Measurements from ENCODE around the gene OGN.

Gene OGN

DNA sequence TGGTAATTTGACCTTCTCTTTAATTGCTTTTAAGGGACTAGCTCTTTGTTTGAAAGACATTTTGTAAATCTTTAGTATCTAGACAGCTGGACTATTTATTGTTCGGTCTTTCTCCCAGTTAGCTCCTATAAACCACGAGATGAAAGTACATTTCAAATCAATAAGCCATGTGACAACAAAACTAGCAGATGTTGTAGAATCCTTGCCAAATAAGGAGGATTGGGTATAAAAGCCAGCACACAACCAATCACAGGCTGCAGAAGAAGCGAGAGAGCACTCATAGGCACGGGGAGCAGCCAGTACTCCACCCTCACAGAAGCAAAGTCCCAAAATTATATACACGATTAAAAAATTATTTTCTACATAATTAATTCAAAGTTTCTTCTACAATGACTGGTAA is 28.0 kb upstream of the OGN start:
- Histone ChIP-seq H3K23ac (ENCODE audit: low read length) (no peak overlapping the region), H3K9ac (ENCODE audit: low read length) (no peak overlapping the region), H2AK5ac (ENCODE audit: low read length) (no peak overlapping the region), H3K4ac (ENCODE audit: low read depth, low read length) (no peak overlapping the region), H3K14ac (ENCODE audit: low read length) (no peak overlapping the region), H3K4me1 (ENCODE audit: control insufficient read depth in 1 of 2, insufficient read depth in 2 of 2, low read length in 2 of 2) (no peaks in the 10 kb centered on the region), H3K9me3 (ENCODE audit: insufficient read depth, low read depth, low read length) (no peaks in the 10 kb centered on the region), H4K91ac (ENCODE audit: low read depth, low read length) (no peak overlapping the region), H2BK120ac (ENCODE audit: insufficient read depth, low read length, poor library complexity) (no peak overlapping the region), H3K79me1 (ENCODE audit: low read length) (no peaks in the 10 kb centered on the region), H3K4me3 (ENCODE audit: low read depth, low read length) (no peak overlapping the region), H3K18ac (ENCODE audit: low read length) (no peak overlapping the region), H3K27ac (ENCODE audit: low read depth, low read length) (no peak overlapping the region), H3K27me3 (ENCODE audit: insufficient read depth, low read length) (no peaks in the 10 kb centered on the region), H2BK12ac (ENCODE audit: low read length) (no peak overlapping the region), H2BK5ac (ENCODE audit: low read depth, low read length, poor library complexity) (no peak overlapping the region), H3K36me3 (ENCODE audit: control insufficient read depth in 1 of 2, insufficient read depth in 2 of 2, low read length in 2 of 2) (no peaks in the 10 kb centered on the region), H4K12ac (ENCODE audit: low read depth, low read length) (no peak overlapping the region), H4K8ac (ENCODE audit: low read depth, low read length) (no peak overlapping the region), H2AFZ (ENCODE audit: insufficient read depth, low read length, poor library complexity) (no peak overlapping the region), H3K4me2 (ENCODE audit: low read length) (no peak overlapping the region), H3K79me2 (ENCODE audit: control insufficient read depth, insufficient read depth, low read length, poor library complexity) (no peaks in the 10 kb centered on the region)
- WGBS (ENCODE audit: extremely low coverage, insufficient coverage, insufficient read length): 100% methylated on average over 1 of the region's 5 CpGs
- DNase-seq: no peak

DNA sequence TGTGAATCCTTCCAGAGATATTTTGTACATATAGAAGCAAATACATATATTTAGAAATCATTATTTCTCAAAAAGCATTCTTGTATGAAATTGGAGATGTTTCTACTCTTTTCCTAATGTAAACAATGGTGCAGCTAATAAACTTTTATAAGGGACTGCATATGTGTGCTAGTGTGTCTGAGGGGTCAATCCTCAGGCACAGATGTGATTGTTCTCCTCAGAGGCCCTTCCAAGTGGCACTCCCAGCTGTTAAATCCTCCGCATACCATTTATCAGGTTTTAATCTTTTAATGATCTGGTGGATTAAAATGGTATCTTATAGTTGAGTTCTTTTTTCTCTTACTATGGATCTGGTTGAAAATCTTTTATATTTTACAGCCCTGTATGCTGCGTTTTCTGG is 25.5 kb upstream of the OGN start:
- H2BK5ac ChIP-seq (ENCODE audit: low read depth, low read length, poor library complexity): no peak overlapping the region
- H3K79me1 ChIP-seq (ENCODE audit: low read length): no peaks in the 10 kb centered on the region
- H3K27ac ChIP-seq (ENCODE audit: low read depth, low read length): no peak overlapping the region
- H4K91ac ChIP-seq (ENCODE audit: low read depth, low read length): no peak overlapping the region
- no peak overlapping the region for H2BK12ac ChIP-seq (ENCODE audit: low read length)
- no peak overlapping the region for H2AFZ ChIP-seq (ENCODE audit: insufficient read depth, low read length, poor library complexity)
- H3K14ac ChIP-seq (ENCODE audit: low read length): no peak overlapping the region
- no peak overlapping the region for H3K4me3 ChIP-seq (ENCODE audit: low read depth, low read length)
- no peak overlapping the region for H4K8ac ChIP-seq (ENCODE audit: low read depth, low read length)
- no peak overlapping the region for H3K4ac ChIP-seq (ENCODE audit: low read depth, low read length)
- no peak overlapping the region for H3K4me2 ChIP-seq (ENCODE audit: low read length)
- no CpG with 5 or more reads among the region's 2 CpGs for WGBS (ENCODE audit: extremely low coverage, insufficient coverage, insufficient read length)
- H3K18ac ChIP-seq (ENCODE audit: low read length): no peak overlapping the region
- no peak for DNase-seq
- H3K23ac ChIP-seq (ENCODE audit: low read length): no peak overlapping the region
- no peaks in the 10 kb centered on the region for H3K9me3 ChIP-seq (ENCODE audit: insufficient read depth, low read depth, low read length)
- H3K4me1 ChIP-seq (ENCODE audit: control insufficient read depth in 1 of 2, insufficient read depth in 2 of 2, low read length in 2 of 2): no peaks in the 10 kb centered on the region
- H2AK5ac ChIP-seq (ENCODE audit: low read length): no peak overlapping the region
- H3K9ac ChIP-seq (ENCODE audit: low read length): no peak overlapping the region
- no peaks in the 10 kb centered on the region for H3K36me3 ChIP-seq (ENCODE audit: control insufficient read depth in 1 of 2, insufficient read depth in 2 of 2, low read length in 2 of 2)
- no peaks in the 10 kb centered on the region for H3K79me2 ChIP-seq (ENCODE audit: control insufficient read depth, insufficient read depth, low read length, poor library complexity)
- H2BK120ac ChIP-seq (ENCODE audit: insufficient read depth, low read length, poor library complexity): no peak overlapping the region
- H4K12ac ChIP-seq (ENCODE audit: low read depth, low read length): no peak overlapping the region
- H3K27me3 ChIP-seq (ENCODE audit: insufficient read depth, low read length): no peaks in the 10 kb centered on the region

DNA sequence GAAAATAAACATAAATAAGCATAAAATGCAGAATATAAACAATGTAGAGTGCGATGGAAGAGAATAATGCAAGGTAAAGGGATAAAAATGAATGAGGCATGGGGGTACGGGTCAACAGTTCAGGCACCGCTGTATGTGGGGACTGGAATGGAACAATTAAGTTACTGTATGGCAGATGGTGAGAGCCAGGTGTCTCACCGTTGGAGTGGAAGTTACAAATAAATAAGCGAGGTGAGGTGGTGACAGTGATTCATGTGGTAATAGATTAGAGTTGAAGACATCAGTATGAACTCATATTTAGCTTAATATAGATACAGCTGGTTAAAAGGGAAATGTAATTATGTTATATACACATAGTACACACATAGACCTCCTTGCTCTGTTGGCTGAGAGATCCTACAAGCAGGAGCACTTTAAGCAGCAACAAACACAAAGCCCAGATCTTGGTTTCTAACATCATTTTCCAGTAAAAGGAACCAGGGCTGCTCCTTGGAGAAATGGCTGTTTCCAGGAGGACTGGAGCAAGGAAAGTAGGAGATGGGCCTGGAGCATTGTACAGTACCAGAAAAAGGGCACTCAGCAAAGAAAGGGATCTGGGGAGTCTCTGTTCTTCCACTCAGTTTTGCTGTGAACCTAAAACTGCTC is 22.2 kb upstream of the OGN start:
- no peak overlapping the region for H4K12ac ChIP-seq (ENCODE audit: low read depth, low read length)
- no peaks in the 10 kb centered on the region for H3K79me2 ChIP-seq (ENCODE audit: control insufficient read depth, insufficient read depth, low read length, poor library complexity)

DNA sequence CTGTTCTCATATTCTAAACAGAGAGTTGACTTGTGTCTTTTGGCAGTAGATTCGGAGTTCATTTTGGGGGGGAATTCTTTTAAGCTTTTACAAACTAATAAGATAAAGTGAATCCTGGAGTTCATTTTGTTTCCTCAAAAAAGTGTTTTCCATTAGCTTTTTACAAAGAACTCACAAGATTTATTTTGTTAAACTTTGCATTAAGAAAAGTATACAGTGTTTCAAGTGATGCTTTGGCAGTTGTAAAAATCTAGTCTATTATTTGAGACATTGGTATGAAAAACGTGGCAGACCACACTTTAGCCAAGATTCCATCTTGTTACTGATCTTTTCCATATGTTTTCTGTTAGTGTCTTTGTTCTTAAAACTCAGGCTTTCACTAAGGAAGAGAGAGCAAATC is 21.1 kb upstream of the OGN start:
- Histone ChIP-seq H3K4me2 (ENCODE audit: low read length) (no peak overlapping the region), H4K8ac (ENCODE audit: low read depth, low read length) (no peak overlapping the region), H2AK5ac (ENCODE audit: low read length) (no peak overlapping the region), H4K91ac (ENCODE audit: low read depth, low read length) (no peak overlapping the region), H3K23ac (ENCODE audit: low read length) (no peak overlapping the region), H3K4ac (ENCODE audit: low read depth, low read length) (no peak overlapping the region), H3K79me2 (ENCODE audit: control insufficient read depth, insufficient read depth, low read length, poor library complexity) (no peaks in the 10 kb centered on the region), H2BK12ac (ENCODE audit: low read length) (no peak overlapping the region), H3K14ac (ENCODE audit: low read length) (no peak overlapping the region), H2AFZ (ENCODE audit: insufficient read depth, low read length, poor library complexity) (no peak overlapping the region), H4K12ac (ENCODE audit: low read depth, low read length) (no peak overlapping the region), H3K4me1 (ENCODE audit: control insufficient read depth in 1 of 2, insufficient read depth in 2 of 2, low read length in 2 of 2) (no peaks in the 10 kb centered on the region), H3K4me3 (ENCODE audit: low read depth, low read length) (no peak overlapping the region), H3K27ac (ENCODE audit: low read depth, low read length) (no peak overlapping the region), H2BK5ac (ENCODE audit: low read depth, low read length, poor library complexity) (no peak overlapping the region), H3K79me1 (ENCODE audit: low read length) (no peaks in the 10 kb centered on the region), H3K9ac (ENCODE audit: low read length) (no peak overlapping the region), H3K36me3 (ENCODE audit: control insufficient read depth in 1 of 2, insufficient read depth in 2 of 2, low read length in 2 of 2) (no peaks in the 10 kb centered on the region), H3K18ac (ENCODE audit: low read length) (no peak overlapping the region), H2BK120ac (ENCODE audit: insufficient read depth, low read length, poor library complexity) (no peak overlapping the region), H3K9me3 (ENCODE audit: insufficient read depth, low read depth, low read length) (no peaks in the 10 kb centered on the region), H3K27me3 (ENCODE audit: insufficient read depth, low read length) (no peaks in the 10 kb centered on the region)
- WGBS (ENCODE audit: extremely low coverage, insufficient coverage, insufficient read length): no CpG with 5 or more reads among the region's 2 CpGs
- DNase-seq: no peak

More for the DNA sequence above, 22.2 kb upstream of the OGN start:
- Histone ChIP-seq H3K9ac (ENCODE audit: low read length) (no peak overlapping the region), H2BK12ac (ENCODE audit: low read length) (no peak overlapping the region), H3K36me3 (ENCODE audit: control insufficient read depth in 1 of 2, insufficient read depth in 2 of 2, low read length in 2 of 2) (no peaks in the 10 kb centered on the region), H2BK120ac (ENCODE audit: insufficient read depth, low read length, poor library complexity) (no peak overlapping the region), H3K4me3 (ENCODE audit: low read depth, low read length) (no peak overlapping the region), H4K8ac (ENCODE audit: low read depth, low read length) (no peak overlapping the region), H4K91ac (ENCODE audit: low read depth, low read length) (no peak overlapping the region), H3K79me1 (ENCODE audit: low read length) (no peaks in the 10 kb centered on the region), H3K27me3 (ENCODE audit: insufficient read depth, low read length) (no peaks in the 10 kb centered on the region), H2AK5ac (ENCODE audit: low read length) (no peak overlapping the region), H3K14ac (ENCODE audit: low read length) (no peak overlapping the region), H2AFZ (ENCODE audit: insufficient read depth, low read length, poor library complexity) (no peak overlapping the region), H3K4ac (ENCODE audit: low read depth, low read length) (no peak overlapping the region), H3K9me3 (ENCODE audit: insufficient read depth, low read depth, low read length) (no peaks in the 10 kb centered on the region), H3K23ac (ENCODE audit: low read length) (no peak overlapping the region), H3K4me1 (ENCODE audit: control insufficient read depth in 1 of 2, insufficient read depth in 2 of 2, low read length in 2 of 2) (no peaks in the 10 kb centered on the region), H3K18ac (ENCODE audit: low read length) (no peak overlapping the region), H3K4me2 (ENCODE audit: low read length) (no peak overlapping the region), H3K27ac (ENCODE audit: low read depth, low read length) (no peak overlapping the region), H2BK5ac (ENCODE audit: low read depth, low read length, poor library complexity) (no peak overlapping the region)
- WGBS (ENCODE audit: extremely low coverage, insufficient coverage, insufficient read length): no CpG with 5 or more reads among the region's 5 CpGs
- no peak for DNase-seq
